ENCODE data around the gene PIK3R1. TPM values are rescaled to one million over a fixed set of nuclear protein-coding genes. Genes with fewer than 3 reads are reported as not detected.

Gene PIK3R1
- total RNA-seq, 1 experiment from 2014 or later = 11.3 TPM

DNA sequence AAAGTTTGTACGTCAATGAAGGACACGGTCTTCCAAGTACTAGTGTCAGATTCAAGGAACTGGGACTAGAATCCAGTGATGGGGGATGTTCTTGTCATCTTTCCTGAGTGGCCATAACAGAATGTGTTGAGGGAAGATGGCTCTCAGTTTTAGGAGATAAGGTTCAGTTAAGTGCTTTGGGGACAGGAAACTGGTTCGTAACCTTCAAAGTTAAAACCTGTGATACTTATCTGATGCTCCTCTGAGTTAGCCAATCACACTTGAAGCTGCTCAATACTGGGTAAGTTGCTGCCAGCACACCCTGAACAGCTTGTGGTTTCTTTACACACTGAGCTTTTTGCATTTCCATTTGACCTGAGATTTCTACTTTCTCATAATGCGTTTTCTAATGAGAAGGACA, 64.4 kb downstream of the PIK3R1 start:
- no peak overlapping the region for H4K91ac ChIP-seq (ENCODE audit: insufficient read length, low read depth, low read length)
- H3K4me3 Mint-ChIP-seq = no peak overlapping the region

More for the DNA sequence above, 64.4 kb downstream of the PIK3R1 start:
- Histone ChIP-seq H3K14ac (ENCODE audit: insufficient read depth, low read length) (no peak overlapping the region), H4K5ac (ENCODE audit: insufficient read length, low read depth, low read length) (no peak overlapping the region), H3K18ac (ENCODE audit: insufficient read length, low read depth, low read length) (no peak overlapping the region), H3K9ac (ENCODE audit: extremely low read depth, insufficient read length, low read length) (no peak overlapping the region), H2BK120ac (ENCODE audit: low read depth, low read length, poor library complexity, severe bottlenecking) (no peak overlapping the region), H4K20me1 (ENCODE audit: control insufficient read depth, insufficient read depth, insufficient read length) (no peaks in the 10 kb centered on the region), H2BK20ac (ENCODE audit: low read depth, low read length, poor library complexity, severe bottlenecking) (no peak overlapping the region), H3K56ac (ENCODE audit: insufficient read length, low read depth, low read length) (no peak overlapping the region), H3K4me1 (ENCODE audit: insufficient read depth, low read length) (no peaks in the 10 kb centered on the region), H3K79me2 (ENCODE audit: insufficient read depth, low read length) (no peaks in the 10 kb centered on the region), H3T11ph (ENCODE audit: low read length) (no peak overlapping the region), H3K23me2 (ENCODE audit: insufficient read length, low read depth, low read length, poor library complexity, severe bottlenecking) (no peaks in the 10 kb centered on the region), H2BK15ac (ENCODE audit: low read depth, low read length) (no peak overlapping the region), H2BK5ac (ENCODE audit: insufficient read length, low read length) (no peak overlapping the region), H2BK12ac (ENCODE audit: insufficient read length, low read depth, low read length) (no peak overlapping the region), H3K4me2 (ENCODE audit: insufficient read depth, insufficient read length, low read length) (no peak overlapping the region), H3K27ac (ENCODE audit: insufficient read length, low read depth, low read length) (no peak overlapping the region), H4K8ac (replicated peaks; ENCODE audit: insufficient read length, low read depth, low read length) (no peak overlapping the region), H3K27me3 (ENCODE audit: insufficient read depth, low read length) (no peaks in the 10 kb centered on the region), H2AFZ (ENCODE audit: low read length) (no peak overlapping the region), H3K23ac (ENCODE audit: insufficient read length, low read depth, low read length) (no peak overlapping the region), H3K9me3 (ENCODE audit: control insufficient read depth, low read depth, low read length) (no peaks in the 10 kb centered on the region), H3K79me1 (ENCODE audit: insufficient read depth, low read depth, low read length, poor library complexity, severe bottlenecking) (no peaks in the 10 kb centered on the region), H2AK5ac (ENCODE audit: insufficient read length, low read length) (no peak overlapping the region), H3K4ac (ENCODE audit: low read depth, low read length) (no peak overlapping the region)
- Mint-ChIP-seq H3K9me3 (no peaks in the 10 kb centered on the region), H3K27me3 (ENCODE audit: low read depth) (no peaks in the 10 kb centered on the region; the same call in 1 of the 2 replicates), H3K4me1 (peaks cover 4 to 7% of the 10 kb centered on the region in 2 experiments), H3K36me3 (ENCODE audit: insufficient read depth in 1 of 3, low read depth in 3 of 3) (peaks cover 0 to 9% (median 4%) of the 10 kb centered on the region in 3 experiments; a peak in 6 of 7 replicates), H3K27ac (no peak overlapping the region)
- WGBS (ENCODE audit: extremely low coverage, insufficient read length, low lambda C conversion rate) = no CpG with 5 or more reads among the region's 4 CpGs
- TF ChIP-seq, protein P1, sequence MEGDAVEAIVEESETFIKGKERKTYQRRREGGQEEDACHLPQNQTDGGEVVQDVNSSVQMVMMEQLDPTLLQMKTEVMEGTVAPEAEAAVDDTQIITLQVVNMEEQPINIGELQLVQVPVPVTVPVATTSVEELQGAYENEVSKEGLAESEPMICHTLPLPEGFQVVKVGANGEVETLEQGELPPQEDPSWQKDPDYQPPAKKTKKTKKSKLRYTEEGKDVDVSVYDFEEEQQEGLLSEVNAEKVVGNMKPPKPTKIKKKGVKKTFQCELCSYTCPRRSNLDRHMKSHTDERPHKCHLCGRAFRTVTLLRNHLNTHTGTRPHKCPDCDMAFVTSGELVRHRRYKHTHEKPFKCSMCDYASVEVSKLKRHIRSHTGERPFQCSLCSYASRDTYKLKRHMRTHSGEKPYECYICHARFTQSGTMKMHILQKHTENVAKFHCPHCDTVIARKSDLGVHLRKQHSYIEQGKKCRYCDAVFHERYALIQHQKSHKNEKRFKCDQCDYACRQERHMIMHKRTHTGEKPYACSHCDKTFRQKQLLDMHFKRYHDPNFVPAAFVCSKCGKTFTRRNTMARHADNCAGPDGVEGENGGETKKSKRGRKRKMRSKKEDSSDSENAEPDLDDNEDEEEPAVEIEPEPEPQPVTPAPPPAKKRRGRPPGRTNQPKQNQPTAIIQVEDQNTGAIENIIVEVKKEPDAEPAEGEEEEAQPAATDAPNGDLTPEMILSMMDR (conservative IDR thresholded peaks at IDR 0.05) = no peak
- no peak for DNase-seq

Data from H9 (cell line).